Activated CD8-positive, alpha-beta T cell treated with anti-CD3 and anti-CD28 coated beads for 36 hours (primary cell): ENCODE results near the gene SCN1A. TPM values are rescaled to one million over a fixed set of nuclear protein-coding genes. Genes with fewer than 3 reads are reported as not detected.

Experiments
- ATAC-seq: fragments of 200-7000 bp; cut with Tn5 transposase; one replicate; pipeline ENCODE4 v1.10.0; 2021; ENCODE audit warnings: mild to moderate bottlenecking, moderate library complexity
- CTCF ChIA-PET: fragments of 350-600 bp; sonication (Branson Sonifier 250); formaldehyde crosslinking; loops from one replicate; lab custom pipeline; 2021; ENCODE audit warnings: antibody characterized with exemption; lab: Charles Lee
- POLR2A ChIA-PET: fragments of 350-600 bp; sonication (Branson Sonifier 250); formaldehyde crosslinking; loops from one replicate; lab custom pipeline; 2021; ENCODE audit warnings: antibody characterized with exemption; lab: Charles Lee
- DNase-seq: peaks from one replicate; pipeline ENCODE4 v3.0.0-alpha.2; 2020
- H3K27ac Mint-ChIP-seq: one replicate; pipeline ENCODE4 v1.8.0; 2021; ENCODE audit warnings: mild to moderate bottlenecking, mixed read lengths
- H3K27me3 Mint-ChIP-seq: one replicate; pipeline ENCODE4 v1.8.0; 2021; ENCODE audit warnings: mixed read lengths
- H3K36me3 Mint-ChIP-seq: one replicate; pipeline ENCODE4 v1.8.0; 2021; ENCODE audit warnings: low read depth, mixed read lengths
- H3K4me1 Mint-ChIP-seq: one replicate; pipeline ENCODE4 v1.8.0; 2021; ENCODE audit warnings: low read depth, mixed read lengths
- H3K4me3 Mint-ChIP-seq: one replicate; pipeline ENCODE4 v1.8.0; 2021; ENCODE audit warnings: mild to moderate bottlenecking, moderate library complexity, mixed read lengths
- H3K9me3 Mint-ChIP-seq: one replicate; pipeline ENCODE4 v1.8.0; 2021; ENCODE audit warnings: mixed read lengths
- CTCF ChIP-seq: fragments of 200-600 bp; IDR thresholded peaks from one replicate; pipeline ENCODE4 v1.8.0; 2022; ENCODE audit warnings: antibody characterized with exemption, mild to moderate bottlenecking
- intact Hi-C: fragments of 100-400 bp; cut with micrococcal nuclease; formaldehyde crosslinking; loops from one replicate; pipeline ENCODE4 v1.10.0; 2022
- total RNA-seq, 2 experiments: library from RNA; stranded (reverse); gene quantifications; one replicate each; pipeline ENCODE4 v1.2.3, GENCODE V29; 2021

Gene SCN1A
- total RNA-seq, 2 experiments from 2014 or later = not detected

GRCh38 chr2:166060191-166060590, 67.6 kb downstream of the SCN1A start:
- Mint-ChIP-seq H3K36me3 (no peaks in the 10 kb centered on the region), H3K9me3 (no peaks in the 10 kb centered on the region), H3K4me1 (no peaks in the 10 kb centered on the region), H3K27me3 (peaks cover 4% of the 10 kb centered on the region), H3K27ac (no peak overlapping the region), H3K4me3 (no peak overlapping the region)
- POLR2A ChIA-PET = no interaction called here
- ATAC-seq (no peak), DNase-seq (no peak)
- CTCF ChIA-PET = interaction anchor here (1.0 to 1.7 kb wide), 2 partner anchors 68 to 106 kb away, joined by 3 to 4 read pairs; partner anchors contain the start of gene SCN1A
- no peak for TF ChIP-seq CTCF
- intact Hi-C loops = no loop called here

- Mint-ChIP-seq H3K4me3 (no peak overlapping the region), H3K27me3 (no peaks in the 10 kb centered on the region), H3K9me3 (no peaks in the 10 kb centered on the region), H3K36me3 (no peaks in the 10 kb centered on the region), H3K4me1 (no peaks in the 10 kb centered on the region), H3K27ac (no peak overlapping the region)
- ChIA-PET POLR2A (no interaction called here), CTCF (interaction anchor here (0.7 to 2.2 kb wide), 10 partner anchors 8 to 124 kb away, joined by 3 to 13 read pairs (median 4); partner anchors contain the start of gene SCN1A)
- no peak for DNase-seq
- intact Hi-C loops = loop anchor here (5.0 kb wide), 1 partner anchor 70 kb away; the partner anchor contains the start of gene SCN1A
- ATAC-seq = no peak
- TF ChIP-seq CTCF = peak; percentile 46
Observed at GRCh38 chr2:166057370-166058164, 70.3 kb downstream of the SCN1A start.

- peaks cover 2% of the 10 kb centered on the region for H3K27me3 Mint-ChIP-seq
- ATAC-seq = no peak
Observed at GRCh38 chr2:166044853-166045483, 82.9 kb downstream of the SCN1A start.

GRCh38 chr2:166042768-166043390, 84.9 kb downstream of the SCN1A start:
- H3K9me3 Mint-ChIP-seq = no peaks in the 10 kb centered on the region
- CTCF ChIA-PET = no interaction called here
- intact Hi-C loops = no loop called here
- no peak overlapping the region for H3K4me3 Mint-ChIP-seq
- no peaks in the 10 kb centered on the region for H3K4me1 Mint-ChIP-seq
- H3K27me3 Mint-ChIP-seq = peaks cover 2% of the 10 kb centered on the region
- ATAC-seq = no peak
- no peak for TF ChIP-seq CTCF
- no peak overlapping the region for H3K27ac Mint-ChIP-seq
- POLR2A ChIA-PET = no interaction called here
- no peaks in the 10 kb centered on the region for H3K36me3 Mint-ChIP-seq
- DNase-seq = no peak

More at GRCh38 chr2:166044853-166045483, 82.9 kb downstream of the SCN1A start:
- H3K4me1 Mint-ChIP-seq = no peaks in the 10 kb centered on the region
- TF ChIP-seq CTCF = no peak
- no peaks in the 10 kb centered on the region for H3K9me3 Mint-ChIP-seq
- no peak for DNase-seq
- no peak overlapping the region for H3K27ac Mint-ChIP-seq
- POLR2A ChIA-PET = no interaction called here
- intact Hi-C loops = no loop called here
- CTCF ChIA-PET = no interaction called here
- H3K4me3 Mint-ChIP-seq = no peak overlapping the region
- H3K36me3 Mint-ChIP-seq = no peaks in the 10 kb centered on the region
